Measurements from ENCODE around the gene CENPH. TPM values are rescaled to one million over a fixed set of nuclear protein-coding genes. Genes with fewer than 3 reads are reported as not detected.
"Not testable (repeated sequence)": the region's sequence is repeated elsewhere in the genome, so short reads cannot be mapped to it uniquely, and the experiment has no call there.

Gene CENPH
- 52.4 TPM for polyA plus RNA-seq (2013, experiment 1 of 2)
- 69.8 TPM for polyA plus RNA-seq (2013, experiment 2 of 2)

DNA sequence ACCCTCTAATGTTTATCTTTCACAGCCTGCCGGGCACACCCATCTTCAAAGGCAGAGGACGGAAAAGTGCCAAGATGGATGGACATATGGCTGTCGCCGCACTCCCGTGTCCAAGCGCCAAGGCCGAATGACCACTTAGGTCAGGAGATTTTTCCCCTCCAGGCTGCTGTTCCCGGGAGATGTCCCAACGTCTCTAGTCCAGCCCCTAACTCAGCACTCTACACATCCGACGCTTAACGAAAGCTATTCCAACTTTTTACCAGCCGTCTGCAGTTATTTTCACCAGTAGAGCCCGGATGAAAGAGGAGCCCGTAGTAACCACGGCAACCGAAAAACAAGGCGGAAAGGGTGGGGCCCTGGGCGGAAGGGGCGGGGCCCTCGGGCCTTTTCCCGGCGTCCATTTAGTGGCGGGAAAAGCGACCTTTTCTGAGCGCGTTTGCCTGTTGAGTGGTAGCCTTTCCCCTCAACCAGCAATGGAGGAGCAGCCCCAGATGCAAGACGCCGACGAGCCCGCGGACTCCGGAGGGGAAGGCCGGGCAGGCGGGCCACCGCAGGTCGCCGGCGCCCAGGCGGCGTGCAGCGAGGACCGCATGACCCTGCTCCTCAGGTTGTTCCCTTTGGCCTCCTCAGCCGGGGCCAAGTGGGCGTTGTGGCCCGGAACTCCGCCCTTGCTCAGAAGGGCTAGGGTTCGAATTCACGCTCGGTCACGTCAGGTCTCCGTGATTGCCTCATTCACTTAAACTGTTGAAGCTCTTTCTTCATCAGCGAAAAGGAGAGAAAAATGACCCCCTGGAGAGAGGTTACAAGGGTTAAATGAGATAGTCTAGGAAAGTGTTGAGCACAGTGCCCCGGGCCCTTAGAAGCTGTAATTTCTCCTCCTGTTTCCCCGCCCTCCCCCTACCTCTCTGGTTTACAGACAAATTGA is at the start of gene CENPH:
CENPH (plus strand) TSS at position 422 of the 925 bp plus-strand sequence; CDS start at position 474, 52 bp downstream.
- H3K4me1 ChIP-seq (ENCODE audit: control insufficient read depth, insufficient read depth, low read length, poor library complexity, severe bottlenecking), result no peaks in the 10 kb centered on the region
- H3K27ac ChIP-seq (ENCODE audit: low read depth, low read length, severe bottlenecking), result peak within 1 kb of the TSS; percentile 99
- H3K36me3 ChIP-seq (ENCODE audit: control insufficient read depth, insufficient read depth, low read length), result peaks cover 20% of the 10 kb centered on the region
- 0% methylated on average over 32 to 33 of the region's 55 CpGs for WGBS, 2 experiments (ENCODE audit: insufficient coverage in 2 of 2)
- peak within 1 kb of the TSS; percentile 77 for H3K4me3 ChIP-seq (ENCODE audit: extremely low read depth, insufficient read depth, low read length, poor library complexity, severe bottlenecking)
- H3K9me3 ChIP-seq (ENCODE audit: control insufficient read depth, low read length), result no peaks in the 10 kb centered on the region

- H3K27ac ChIP-seq (ENCODE audit: low read depth, low read length, severe bottlenecking); H3K36me3 ChIP-seq (ENCODE audit: control insufficient read depth, insufficient read depth, low read length); H3K4me3 ChIP-seq (ENCODE audit: extremely low read depth, insufficient read depth, low read length, poor library complexity, severe bottlenecking); H3K9me3 ChIP-seq (ENCODE audit: control insufficient read depth, low read length); H3K4me1 ChIP-seq (ENCODE audit: control insufficient read depth, insufficient read depth, low read length, poor library complexity, severe bottlenecking): not testable (repeated sequence)
- 82 to 85% methylated on average over 2 to 3 of the region's 4 CpGs for WGBS, 2 experiments (ENCODE audit: insufficient coverage in 2 of 2)
These were observed 49.1 kb upstream of the CENPH start for GRCh38 chr5:69140239-69140638.

GRCh38 chr5:69140827-69141226 is 48.6 kb upstream of the CENPH start:
- no peak overlapping the region for H3K27ac ChIP-seq (ENCODE audit: low read depth, low read length, severe bottlenecking)
- no peak overlapping the region for H3K4me3 ChIP-seq (ENCODE audit: extremely low read depth, insufficient read depth, low read length, poor library complexity, severe bottlenecking)
- H3K4me1 ChIP-seq (ENCODE audit: control insufficient read depth, insufficient read depth, low read length, poor library complexity, severe bottlenecking), result no peaks in the 10 kb centered on the region
- H3K36me3 ChIP-seq (ENCODE audit: control insufficient read depth, insufficient read depth, low read length), result no peaks in the 10 kb centered on the region
- WGBS, 2 experiments (ENCODE audit: insufficient coverage in 2 of 2), result 80% methylated on average over 1 of the region's 1 CpG; no CpG with 5 or more reads in 1 of the 2 experiments
- H3K9me3 ChIP-seq (ENCODE audit: control insufficient read depth, low read length), result peaks cover 9% of the 10 kb centered on the region

DNA sequence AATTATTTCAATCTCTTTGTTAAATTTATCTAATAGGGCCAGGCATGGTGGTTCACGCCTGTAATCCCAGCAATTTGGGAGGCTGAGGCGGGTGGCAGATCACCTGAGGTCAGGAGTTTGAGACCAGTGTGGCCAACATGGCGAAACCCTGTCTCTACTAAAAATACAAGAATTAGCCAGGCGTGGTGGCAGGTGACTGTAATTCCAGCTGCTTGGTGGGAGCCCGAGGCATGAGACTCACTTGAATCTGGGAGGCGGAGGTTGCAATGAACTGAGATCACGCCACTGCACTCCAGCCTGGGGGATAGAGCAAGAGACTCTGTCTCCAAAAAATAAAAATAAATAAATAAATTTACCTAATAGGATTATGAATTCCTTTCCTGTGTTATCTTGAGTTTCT is 40.8 kb upstream of the CENPH start:
- 82 to 88% methylated on average over 4 to 6 of the region's 7 CpGs for WGBS, 2 experiments (ENCODE audit: insufficient coverage in 2 of 2)
- not testable (repeated sequence) for H3K9me3 ChIP-seq (ENCODE audit: control insufficient read depth, low read length); H3K4me3 ChIP-seq (ENCODE audit: extremely low read depth, insufficient read depth, low read length, poor library complexity, severe bottlenecking); H3K36me3 ChIP-seq (ENCODE audit: control insufficient read depth, insufficient read depth, low read length); H3K27ac ChIP-seq (ENCODE audit: low read depth, low read length, severe bottlenecking); H3K4me1 ChIP-seq (ENCODE audit: control insufficient read depth, insufficient read depth, low read length, poor library complexity, severe bottlenecking)

DNA sequence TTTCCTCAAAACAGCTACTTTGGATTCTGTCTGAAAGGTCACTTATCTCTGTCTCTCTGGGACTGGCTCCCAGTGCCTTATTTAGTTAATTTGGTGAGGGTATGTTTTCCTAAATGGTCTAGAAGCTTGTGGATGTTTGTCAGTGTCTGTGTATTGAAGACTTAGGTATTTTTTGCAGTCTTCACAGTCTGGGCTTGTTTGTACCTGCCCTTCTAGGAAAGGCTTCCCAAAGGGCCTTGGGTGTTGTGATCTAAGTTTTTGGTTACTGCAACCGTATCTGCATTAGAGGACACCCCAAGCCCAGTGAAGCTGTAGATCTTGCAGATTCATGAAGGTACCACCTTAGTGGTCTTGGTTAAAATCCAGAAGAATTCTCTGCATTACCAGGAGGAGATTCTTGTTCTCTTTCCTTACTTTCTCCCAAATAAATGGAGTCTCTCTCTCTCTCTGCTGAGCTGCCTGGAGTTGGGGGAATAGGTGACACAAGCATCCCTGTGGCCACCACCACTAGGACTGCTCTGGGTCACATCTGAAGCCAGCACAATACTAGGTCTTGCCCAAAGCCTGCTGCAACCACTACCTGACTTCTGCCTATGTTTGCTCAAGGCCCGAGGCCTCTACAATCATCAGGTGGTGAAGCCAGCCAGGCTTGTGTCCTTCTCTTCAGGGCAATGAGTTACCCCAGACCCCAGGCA is 40.3 kb upstream of the CENPH start:
- H3K4me1 ChIP-seq (ENCODE audit: control insufficient read depth, insufficient read depth, low read length, poor library complexity, severe bottlenecking), result no peaks in the 10 kb centered on the region
- no peak overlapping the region for H3K27ac ChIP-seq (ENCODE audit: low read depth, low read length, severe bottlenecking)
- H3K4me3 ChIP-seq (ENCODE audit: extremely low read depth, insufficient read depth, low read length, poor library complexity, severe bottlenecking), result no peak overlapping the region
- WGBS, 2 experiments (ENCODE audit: insufficient coverage in 2 of 2), result 86 to 91% methylated on average over 1 to 2 of the region's 2 CpGs
- H3K36me3 ChIP-seq (ENCODE audit: control insufficient read depth, insufficient read depth, low read length), result no peaks in the 10 kb centered on the region
- H3K9me3 ChIP-seq (ENCODE audit: control insufficient read depth, low read length), result no peaks in the 10 kb centered on the region

DNA sequence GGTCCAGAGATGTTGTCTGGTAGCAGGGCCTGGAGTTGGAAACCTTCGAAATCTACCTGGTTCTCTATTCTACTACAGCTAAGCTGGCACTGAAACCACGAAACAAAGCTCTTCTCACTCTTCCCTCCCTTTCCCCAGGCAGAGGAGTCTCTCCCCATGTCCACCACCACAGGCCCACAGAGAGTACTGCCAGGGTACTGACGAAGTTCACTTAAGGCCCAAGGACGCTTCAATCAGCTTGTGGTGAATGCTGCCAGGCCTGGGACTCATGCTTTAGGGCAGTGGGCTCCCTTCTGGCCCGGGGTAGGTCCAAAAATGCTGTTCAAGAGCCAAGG is 39.7 kb upstream of the CENPH start:
- no peaks in the 10 kb centered on the region for H3K36me3 ChIP-seq (ENCODE audit: control insufficient read depth, insufficient read depth, low read length)
- 90 to 92% methylated on average over 5 of the region's 5 CpGs for WGBS, 2 experiments (ENCODE audit: insufficient coverage in 2 of 2)
- H3K9me3 ChIP-seq (ENCODE audit: control insufficient read depth, low read length), result no peaks in the 10 kb centered on the region
- H3K4me3 ChIP-seq (ENCODE audit: extremely low read depth, insufficient read depth, low read length, poor library complexity, severe bottlenecking), result no peak overlapping the region
- H3K27ac ChIP-seq (ENCODE audit: low read depth, low read length, severe bottlenecking), result no peak overlapping the region
- no peaks in the 10 kb centered on the region for H3K4me1 ChIP-seq (ENCODE audit: control insufficient read depth, insufficient read depth, low read length, poor library complexity, severe bottlenecking)

GRCh38 chr5:69152731-69153130 is 36.7 kb upstream of the CENPH start:
- no peaks in the 10 kb centered on the region for H3K36me3 ChIP-seq (ENCODE audit: control insufficient read depth, insufficient read depth, low read length)
- no peak overlapping the region for H3K27ac ChIP-seq (ENCODE audit: low read depth, low read length, severe bottlenecking)
- H3K4me3 ChIP-seq (ENCODE audit: extremely low read depth, insufficient read depth, low read length, poor library complexity, severe bottlenecking), result no peak overlapping the region
- WGBS, 2 experiments (ENCODE audit: insufficient coverage in 2 of 2), result 96% methylated on average over 2 to 3 of the region's 3 CpGs
- no peaks in the 10 kb centered on the region for H3K9me3 ChIP-seq (ENCODE audit: control insufficient read depth, low read length)
- H3K4me1 ChIP-seq (ENCODE audit: control insufficient read depth, insufficient read depth, low read length, poor library complexity, severe bottlenecking), result no peaks in the 10 kb centered on the region

DNA sequence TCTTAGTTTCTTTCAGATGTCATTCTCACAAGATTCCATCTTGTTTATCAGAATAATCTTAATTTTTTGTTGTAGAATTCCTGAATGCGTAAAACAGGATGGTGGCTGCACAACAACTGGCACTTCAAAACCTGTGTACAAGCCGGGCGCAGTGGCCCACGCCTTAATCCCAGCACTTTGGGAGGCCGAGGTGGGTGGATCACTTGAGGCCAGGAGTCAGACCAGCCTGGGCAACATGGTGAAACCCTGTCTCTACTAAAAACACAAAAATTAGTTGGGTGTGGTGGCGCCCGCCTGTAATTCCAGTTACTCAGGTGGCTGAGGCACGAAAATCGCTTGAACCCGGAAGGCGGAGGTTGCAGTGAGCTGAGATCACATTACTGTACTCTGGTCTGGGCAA is 32.9 kb upstream of the CENPH start:
- Histone ChIP-seq H3K27ac (ENCODE audit: low read depth, low read length, severe bottlenecking) (no peak overlapping the region), H3K4me3 (ENCODE audit: extremely low read depth, insufficient read depth, low read length, poor library complexity, severe bottlenecking) (no peak overlapping the region), H3K36me3 (ENCODE audit: control insufficient read depth, insufficient read depth, low read length) (no peaks in the 10 kb centered on the region), H3K4me1 (ENCODE audit: control insufficient read depth, insufficient read depth, low read length, poor library complexity, severe bottlenecking) (no peaks in the 10 kb centered on the region), H3K9me3 (ENCODE audit: control insufficient read depth, low read length) (no peaks in the 10 kb centered on the region)
- 95 to 97% methylated on average over 9 of the region's 11 CpGs for WGBS, 2 experiments (ENCODE audit: insufficient coverage in 2 of 2)

DNA sequence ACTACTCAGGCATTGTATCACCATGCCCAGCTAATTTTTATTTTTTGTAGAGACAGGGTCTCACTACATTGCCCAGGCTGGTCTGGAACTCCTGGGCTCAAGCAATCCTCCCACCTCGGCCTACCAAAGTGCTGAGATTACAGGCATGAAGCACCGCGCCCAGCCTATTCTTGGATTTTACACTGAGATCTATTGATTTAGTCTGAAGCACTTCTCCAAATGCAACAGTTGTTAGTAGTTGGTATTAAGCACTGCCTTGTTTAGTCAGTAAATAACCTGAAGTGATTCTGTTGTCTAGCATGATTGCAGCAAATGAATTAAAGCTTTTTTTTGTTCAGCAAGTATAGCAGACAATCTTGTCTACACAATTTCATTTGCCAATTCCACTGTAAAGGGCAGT is 31.3 kb upstream of the CENPH start:
- H3K36me3 ChIP-seq (ENCODE audit: control insufficient read depth, insufficient read depth, low read length), result no peaks in the 10 kb centered on the region
- H3K4me1 ChIP-seq (ENCODE audit: control insufficient read depth, insufficient read depth, low read length, poor library complexity, severe bottlenecking), result no peaks in the 10 kb centered on the region
- 86 to 100% methylated on average over 3 of the region's 3 CpGs for WGBS, 2 experiments (ENCODE audit: insufficient coverage in 2 of 2)
- no peak overlapping the region for H3K4me3 ChIP-seq (ENCODE audit: extremely low read depth, insufficient read depth, low read length, poor library complexity, severe bottlenecking)
- no peak overlapping the region for H3K27ac ChIP-seq (ENCODE audit: low read depth, low read length, severe bottlenecking)
- no peaks in the 10 kb centered on the region for H3K9me3 ChIP-seq (ENCODE audit: control insufficient read depth, low read length)

DNA sequence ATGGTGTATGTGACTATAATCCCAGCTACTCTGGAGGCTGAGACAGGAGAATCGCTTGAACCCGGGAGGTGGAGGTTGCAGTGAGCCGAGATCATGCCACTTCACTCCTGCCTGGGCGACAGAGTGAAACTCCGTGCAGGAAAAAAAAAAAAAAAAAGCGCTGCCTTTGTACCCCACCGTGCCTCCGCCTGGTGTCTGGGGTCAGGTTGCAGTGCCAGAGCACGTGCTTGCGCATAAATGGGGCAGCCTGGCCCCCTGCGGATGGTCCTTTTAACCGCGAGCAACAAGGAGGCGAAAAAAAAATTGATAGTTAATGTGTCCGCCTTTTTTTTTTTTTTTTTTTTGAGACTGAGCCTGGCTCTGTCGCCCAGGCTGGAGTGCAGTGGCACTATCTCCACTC is 28.7 kb upstream of the CENPH start:
- Histone ChIP-seq H3K4me1 (ENCODE audit: control insufficient read depth, insufficient read depth, low read length, poor library complexity, severe bottlenecking) (no peaks in the 10 kb centered on the region), H3K4me3 (ENCODE audit: extremely low read depth, insufficient read depth, low read length, poor library complexity, severe bottlenecking) (no peak overlapping the region), H3K9me3 (ENCODE audit: control insufficient read depth, low read length) (no peaks in the 10 kb centered on the region), H3K36me3 (ENCODE audit: control insufficient read depth, insufficient read depth, low read length) (no peaks in the 10 kb centered on the region), H3K27ac (ENCODE audit: low read depth, low read length, severe bottlenecking) (no peak overlapping the region)
- WGBS, 2 experiments (ENCODE audit: insufficient coverage in 2 of 2), result 80 to 90% methylated on average over 7 to 14 of the region's 16 CpGs
